Motor neuron (in vitro differentiated cells): ENCODE measurements around the gene NKD2. TPM values are rescaled to one million over a fixed set of nuclear protein-coding genes. Genes with fewer than 3 reads are reported as not detected.
"Not testable (repeated sequence)": the region's sequence is repeated elsewhere in the genome, so short reads cannot be mapped to it uniquely, and the experiment has no call there.

Source experiments
- ATAC-seq, 8 experiments: fragments of 200-7000 bp; cut with Tn5 transposase; replicated peaks in 6 of 8; 2 replicates each; pipeline ENCODE4 v1.8.0; 2021; ENCODE audit warnings: mild to moderate bottlenecking in 8 of 8, moderate library complexity in 8 of 8
- H3K27ac ChIP-seq, 2 donors: fragments of 250-450 bp; sonication (Bioruptor Pico); 2 replicates each; pipeline ENCODE4 v1.9.0; 2021; ENCODE audit warnings: antibody characterized with exemption in 2 of 2, mild to moderate bottlenecking in 2 of 2, moderate library complexity in 1 of 2
- H3K4me1 ChIP-seq, 2 donors: fragments of 250-450 bp; sonication (Bioruptor Pico); replicated peaks in 1 of 2; 2 replicates each; pipeline ENCODE4 v1.6.1; 2021; ENCODE audit warnings: antibody characterized with exemption in 2 of 2, mild to moderate bottlenecking in 2 of 2, moderate library complexity in 1 of 2
- H3K4me3 ChIP-seq, 5 donors: fragments of 250-450 bp; sonication (Bioruptor Pico); 2 replicates each; pipeline ENCODE4 v1.9.0; 2021; ENCODE audit warnings: antibody characterized with exemption in 5 of 5, mild to moderate bottlenecking in 5 of 5, moderate library complexity in 4 of 5
- WGBS, 10 experiments: fragments of 450-650 bp; shearing (Covaris generic); methylation state at CpG; one replicate each; pipeline ENCODE4 v1.0.0; 2022; 5-methylcytosine and 5-hydroxymethylcytosine counted together
- in situ Hi-C, 9 experiments: fragments of 400-800 bp; cut with MboI; loops; one replicate each; pipeline ENCODE4 v1.15.0; 2021; ENCODE audit warnings: low sequenced_read_pairs in 9 of 9, low pct_unique_long_range_greater_than_20kb in 2 of 9; ENCODE audit not compliant: unreplicated experiment in 9 of 9
- total RNA-seq, 8 experiments: library from RNA; unstranded; fragments of 300-600 nt; gene quantifications; 2 replicates each; pipeline versions ENCODE4 v1.2.3 to v1.2.4, GENCODE V29; 2022

The NKD2 gene
- total RNA-seq, 8 experiments from 2014 or later = 0.41 to 19.2 (median 6.8) TPM; not detected in 1

- ATAC-seq = peak in 1 of 8 experiments; percentile 7
- Histone ChIP-seq H3K4me3 (no peak overlapping the region), H3K27ac (no peak overlapping the region), H3K4me1 (peaks cover 8 to 13% of the 10 kb centered on the region in 2 donors)
- 0 to 91% (median 67%) methylated on average over 1 to 6 of the region's 12 CpGs; no CpG with 5 or more reads in 5 of the 10 experiments for WGBS, 10 experiments
- in situ Hi-C loops = no loop called here
Measured at GRCh38 chr5:998246-999031, 10.2 kb upstream of the NKD2 start.

DNA sequence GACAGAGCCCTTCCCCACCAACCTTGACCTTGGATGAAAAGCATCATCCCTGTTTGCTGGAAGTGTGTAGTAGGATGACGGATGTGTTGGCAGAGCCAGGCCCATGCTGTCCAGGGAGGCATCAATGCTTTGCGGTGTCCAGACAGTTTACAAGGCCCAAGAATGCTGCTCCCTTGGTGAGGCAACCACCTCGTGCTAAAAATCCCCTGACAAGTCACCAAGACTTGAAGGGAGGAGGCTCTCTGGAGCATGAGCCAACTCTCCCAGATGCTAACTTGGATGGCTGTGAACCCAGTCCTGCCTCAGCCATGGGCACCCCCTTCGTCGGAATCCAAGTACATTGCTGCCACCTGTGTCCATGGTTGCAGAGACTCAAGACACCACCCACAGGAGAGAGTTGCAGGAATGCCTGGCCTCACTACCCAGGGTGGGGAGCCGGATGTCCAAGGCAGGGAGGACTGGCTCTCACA, 9.5 kb upstream of the NKD2 start:
- in situ Hi-C loops = no loop called here
- ATAC-seq = peak in 1 of 8 experiments; percentile 65
- H3K27ac ChIP-seq = no peak overlapping the region
- 0 to 100% (median 17%) methylated on average over 1 to 3 of the region's 6 CpGs; no CpG with 5 or more reads in 5 of the 10 experiments for WGBS, 10 experiments
- H3K4me1 ChIP-seq = peaks cover 9 to 10% of the 10 kb centered on the region in 2 donors
- no peak overlapping the region for H3K4me3 ChIP-seq

DNA sequence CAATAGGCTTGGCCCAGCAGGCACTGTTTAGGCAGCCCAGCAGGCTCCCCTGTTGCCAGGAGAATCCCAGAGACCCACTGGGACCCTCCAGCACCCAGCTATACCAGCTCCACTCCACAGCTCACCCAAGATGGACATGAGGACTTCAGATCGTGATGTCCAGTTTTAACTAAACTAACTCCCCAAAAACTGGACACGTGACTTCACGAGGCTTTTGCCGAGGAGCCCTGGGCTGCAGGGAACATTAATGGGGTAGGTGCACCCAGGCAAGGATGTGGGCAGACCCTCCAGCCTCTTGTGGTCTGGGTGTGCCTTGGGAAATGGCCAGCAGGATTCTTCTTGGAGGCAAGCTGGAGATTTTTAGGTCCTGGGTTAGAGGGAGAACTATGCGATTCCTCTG, 8.9 kb upstream of the NKD2 start:
- Histone ChIP-seq H3K4me3 (no peak overlapping the region), H3K4me1 (peaks cover 9 to 15% of the 10 kb centered on the region in 2 donors), H3K27ac (no peak overlapping the region)
- in situ Hi-C loops = no loop called here
- no peak for ATAC-seq
- 86 to 100% methylated on average over 1 to 2 of the region's 5 CpGs; no CpG with 5 or more reads in 8 of the 10 experiments for WGBS, 10 experiments

GRCh38 chr5:1000329-1000728, 8.3 kb upstream of the NKD2 start:
- ATAC-seq = no peak
- peaks cover 9 to 16% of the 10 kb centered on the region in 2 donors for H3K4me1 ChIP-seq
- 42 to 89% (median 55%) methylated on average over 2 to 7 of the region's 9 CpGs; no CpG with 5 or more reads in 4 of the 10 experiments for WGBS, 10 experiments
- H3K27ac ChIP-seq = no peak overlapping the region
- no peak overlapping the region for H3K4me3 ChIP-seq
- in situ Hi-C loops = no loop called here

DNA sequence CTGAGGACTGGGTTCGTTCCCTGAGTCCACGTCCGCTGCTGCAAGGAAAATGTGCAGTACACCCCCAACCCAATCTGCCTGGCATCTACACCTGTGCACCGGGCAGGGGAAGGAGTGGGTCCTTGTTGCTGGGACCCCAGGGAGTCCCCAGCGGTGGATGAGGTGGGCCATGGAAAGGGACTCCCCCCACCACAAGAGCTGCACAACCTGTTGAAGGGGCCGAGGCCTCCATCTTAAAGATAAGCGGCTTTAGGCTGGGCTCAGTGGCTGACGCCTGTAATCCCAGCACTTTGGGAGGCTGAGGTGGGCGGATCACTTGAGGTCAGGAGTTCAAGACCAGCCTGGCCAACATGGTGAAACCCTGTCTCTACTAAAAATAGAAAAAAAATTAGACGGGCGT, 7.8 kb upstream of the NKD2 start:
- H3K4me1 ChIP-seq = peaks cover 9 to 18% of the 10 kb centered on the region in 2 donors
- in situ Hi-C loops, ATAC-seq, H3K4me3 ChIP-seq, H3K27ac ChIP-seq: not testable (repeated sequence)
- 33 to 100% (median 87%) methylated on average over 1 to 8 of the region's 11 CpGs; no CpG with 5 or more reads in 2 of the 10 experiments for WGBS, 10 experiments

DNA sequence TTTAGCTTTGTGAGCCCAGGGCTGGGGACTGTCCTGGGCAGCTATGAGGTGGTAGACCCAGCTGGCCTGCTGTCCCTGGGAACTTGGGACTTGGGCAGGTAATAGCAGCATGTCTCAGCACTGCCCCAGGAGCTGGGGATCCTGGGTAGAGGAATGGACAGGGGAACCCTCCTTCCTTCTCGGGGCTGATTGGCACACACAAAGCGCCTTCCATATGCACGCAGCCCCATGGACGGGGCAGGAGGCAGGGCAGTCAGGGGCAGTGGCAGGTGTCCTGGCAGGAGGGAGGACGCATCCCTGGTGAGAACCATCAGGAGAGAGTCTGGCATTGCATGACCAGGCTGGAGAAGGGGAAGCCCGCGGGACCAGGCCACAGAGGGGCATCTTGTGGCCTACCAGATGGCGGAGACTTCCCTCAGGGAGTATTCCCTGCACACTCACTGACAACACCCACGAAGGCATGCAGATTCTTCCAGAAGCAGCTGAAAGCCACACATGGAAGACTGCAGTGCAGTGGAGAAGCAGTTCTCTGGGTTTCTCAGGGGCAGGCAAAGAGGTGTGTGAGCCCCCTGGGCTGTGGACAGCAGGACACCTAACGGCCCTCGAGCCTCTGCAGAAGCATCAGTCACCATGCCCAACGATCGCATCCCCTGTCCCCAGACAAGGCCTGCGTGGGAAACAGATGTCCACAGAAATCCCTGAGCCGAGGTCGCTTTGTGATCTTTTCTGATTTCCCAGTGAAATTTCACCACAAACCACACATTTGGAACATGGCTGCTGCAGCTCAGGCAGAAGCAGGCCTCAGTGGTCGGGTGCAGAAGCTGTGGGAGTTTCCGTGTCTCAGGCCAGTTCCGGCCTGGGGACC, 7.0 kb upstream of the NKD2 start:
- 77 to 91% (median 85%) methylated on average over 3 to 10 of the region's 19 CpGs; no CpG with 5 or more reads in 5 of the 10 experiments for WGBS, 10 experiments
- in situ Hi-C loops = no loop called here
- Histone ChIP-seq H3K27ac (no peak overlapping the region), H3K4me1 (peaks cover 9 to 18% of the 10 kb centered on the region in 2 donors), H3K4me3 (no peak overlapping the region)
- ATAC-seq = no peak

GRCh38 chr5:1002271-1002546, 6.4 kb upstream of the NKD2 start:
- Histone ChIP-seq H3K4me1 (peaks cover 6 to 13% of the 10 kb centered on the region in 2 donors), H3K27ac (no peak overlapping the region), H3K4me3 (no peak overlapping the region)
- 80 to 100% (median 95%) methylated on average over 1 to 4 of the region's 4 CpGs; no CpG with 5 or more reads in 6 of the 10 experiments for WGBS, 10 experiments
- in situ Hi-C loops = no loop called here
- ATAC-seq = no peak

DNA sequence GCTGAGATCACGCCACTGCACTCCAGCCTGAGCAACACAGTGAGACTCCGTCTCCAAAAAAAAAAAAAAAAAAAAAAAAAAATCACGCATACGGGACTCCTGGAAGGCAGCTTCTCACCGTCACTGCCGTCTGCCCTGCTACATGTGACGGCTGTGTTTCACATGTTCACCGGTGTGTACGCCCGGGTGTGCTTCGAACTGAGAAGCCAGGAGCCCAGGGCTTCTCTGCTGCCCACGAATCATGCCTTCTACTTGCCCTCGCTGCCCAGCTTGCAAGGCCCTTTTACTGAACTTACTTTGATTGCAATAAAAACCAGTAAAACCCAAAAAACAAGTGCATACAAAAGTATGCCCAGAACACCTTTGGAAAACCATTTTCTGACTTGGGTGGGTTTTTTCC, 5.8 kb upstream of the NKD2 start:
- 56 to 100% (median 86%) methylated on average over 1 to 12 of the region's 13 CpGs; no CpG with 5 or more reads in 4 of the 10 experiments for WGBS, 10 experiments
- in situ Hi-C loops = no loop called here
- H3K4me3 ChIP-seq = no peak overlapping the region
- no peak for ATAC-seq
- no peak overlapping the region for H3K27ac ChIP-seq
- peaks cover 6 to 13% of the 10 kb centered on the region in 2 donors for H3K4me1 ChIP-seq

- peaks cover 6 to 14% of the 10 kb centered on the region in 2 donors for H3K4me1 ChIP-seq
- no peak overlapping the region for H3K4me3 ChIP-seq
- no peak overlapping the region for H3K27ac ChIP-seq
- no peak for ATAC-seq
- in situ Hi-C loops = no loop called here
- WGBS, 10 experiments = 0 to 100% (median 73%) methylated on average over 1 to 10 of the region's 21 CpGs; no CpG with 5 or more reads in 2 of the 10 experiments
Measured at GRCh38 chr5:1003296-1003937, 5.2 kb upstream of the NKD2 start.

DNA sequence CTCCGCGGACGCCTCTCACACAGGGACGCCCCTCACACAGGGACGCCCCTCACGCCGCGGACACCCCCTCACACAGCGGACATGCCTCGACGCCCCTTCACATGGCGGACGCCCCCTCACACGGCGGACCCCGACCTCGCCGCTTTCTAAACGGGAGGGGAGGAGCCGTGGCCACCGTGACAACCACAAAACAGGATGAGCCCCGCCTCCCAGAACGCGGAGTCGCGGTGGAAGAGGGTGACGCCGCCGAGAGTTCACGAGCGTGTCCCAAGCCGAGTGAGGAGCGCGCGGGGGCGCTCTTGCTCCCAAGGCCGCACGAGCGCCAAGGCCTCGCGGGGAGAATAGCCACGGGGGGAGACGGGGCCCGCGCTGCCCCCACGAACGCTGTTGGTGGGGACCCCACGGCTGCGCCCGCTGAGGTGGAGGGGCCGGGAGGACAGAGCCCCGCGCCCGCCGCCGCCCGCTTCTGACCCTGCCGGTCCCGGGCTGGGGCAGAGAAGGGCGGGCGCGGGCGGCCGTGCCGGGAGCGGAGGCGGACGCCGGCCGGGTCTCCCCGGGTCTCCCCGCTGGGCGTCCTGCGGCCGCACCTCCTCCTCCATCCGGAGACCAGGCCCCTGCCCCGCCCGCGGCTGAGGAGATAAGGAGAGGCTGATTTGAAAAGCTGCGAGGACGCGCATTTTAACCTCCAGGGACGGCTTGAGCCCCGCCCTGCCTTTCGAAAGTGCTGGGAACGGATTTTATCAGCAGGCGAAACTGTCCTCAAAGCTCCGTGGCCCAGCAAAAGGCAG, 3.9 kb upstream of the NKD2 start:
- 0 to 11% methylated on average over 1 to 10 of the region's 88 CpGs; no CpG with 5 or more reads in 8 of the 10 experiments for WGBS, 10 experiments
- Histone ChIP-seq H3K27ac (no peak overlapping the region), H3K4me1 (peaks cover 6 to 17% of the 10 kb centered on the region in 2 donors), H3K4me3 (peak overlapping the region; percentile 17 to 34 (median 25))
- peak; percentile 58 to 77 (median 69) for ATAC-seq
- in situ Hi-C loops = no loop called here

GRCh38 chr5:1005249-1005851, 3.3 kb upstream of the NKD2 start:
- Histone ChIP-seq H3K4me3 (peak overlapping the region in 3 of 5 donors; percentile 22 to 32 (median 25)), H3K4me1 (peaks cover 6 to 21% of the 10 kb centered on the region in 2 donors)

More at GRCh38 chr5:1005249-1005851, 3.3 kb upstream of the NKD2 start:
- no peak overlapping the region for H3K27ac ChIP-seq
- WGBS, 10 experiments = 40 to 100% (median 85%) methylated on average over 2 to 9 of the region's 47 CpGs; no CpG with 5 or more reads in 5 of the 10 experiments
- ATAC-seq = no peak
- in situ Hi-C loops = no loop called here
